Mesendoderm (in vitro differentiated cells): ENCODE results near the gene BIK.
A peak's percentile ranks its signal among the peaks of the same experiment; 100 is the strongest.

Experiments used
- DNase-seq: peaks from one replicate; pipeline ENCODE4 v3.0.0; 2013
- H2AK5ac ChIP-seq: 2 replicates; pipeline ENCODE4 v1.6.1; 2013; ENCODE audit warnings: low read length, inconsistent platforms
- H2BK120ac ChIP-seq: 2 replicates; pipeline ENCODE4 v1.6.1; 2013; ENCODE audit warnings: low read depth, mild to moderate bottlenecking, low read length, moderate library complexity, mixed read lengths
- H2BK15ac ChIP-seq: replicated peaks from 2 replicates; pipeline ENCODE4 v1.6.1; 2013; ENCODE audit warnings: low read depth, mild to moderate bottlenecking, moderate library complexity
- H2BK5ac ChIP-seq: 2 replicates; pipeline ENCODE4 v1.6.1; 2013; ENCODE audit warnings: low read length, inconsistent platforms
- H3K18ac ChIP-seq: 2 replicates; pipeline ENCODE4 v1.6.1; 2013; ENCODE audit warnings: mild to moderate bottlenecking, low read length, mixed read lengths
- H3K23ac ChIP-seq: one replicate; pipeline ENCODE4 v1.6.1; 2013; ENCODE audit warnings: low read length
- H3K27ac ChIP-seq: 2 replicates; pipeline ENCODE4 v1.5.1; 2013; ENCODE audit warnings: low read depth, mild to moderate bottlenecking, inconsistent platforms, low read length, moderate library complexity
- H3K27me3 ChIP-seq: 2 replicates; pipeline ENCODE4 v1.6.1; 2013; ENCODE audit warnings: low read length, control low read depth, mild to moderate bottlenecking, inconsistent platforms; ENCODE audit not compliant: insufficient read depth, poor library complexity
- H3K36me3 ChIP-seq: 2 replicates; pipeline ENCODE4 v1.6.1; 2013; ENCODE audit warnings: low read length, inconsistent platforms; ENCODE audit not compliant: control insufficient read depth, insufficient read depth
- H3K4ac ChIP-seq: one replicate; pipeline ENCODE4 v1.6.1; 2013; ENCODE audit warnings: low read depth, mild to moderate bottlenecking, low read length, moderate library complexity
- H3K4me1 ChIP-seq: 2 replicates; pipeline ENCODE4 v1.6.1; 2013; ENCODE audit warnings: low read depth, low read length, inconsistent platforms; ENCODE audit not compliant: control insufficient read depth
- H3K4me2 ChIP-seq: 2 replicates; pipeline ENCODE4 v1.6.1; 2013; ENCODE audit warnings: low read length
- H3K4me3 ChIP-seq: 2 replicates; pipeline ENCODE4 v1.5.1; 2013; ENCODE audit warnings: mild to moderate bottlenecking, low read length
- H3K56ac ChIP-seq: one replicate; pipeline ENCODE4 v1.6.1; 2013; ENCODE audit warnings: low read length
- H3K79me1 ChIP-seq: 2 replicates; pipeline ENCODE4 v1.6.1; 2013; ENCODE audit warnings: low read length, inconsistent platforms
- H3K79me2 ChIP-seq: 2 replicates; pipeline ENCODE4 v1.6.1; 2013; ENCODE audit warnings: mild to moderate bottlenecking, low read length; ENCODE audit not compliant: control insufficient read depth, insufficient read depth
- H3K9ac ChIP-seq: 2 replicates; pipeline ENCODE4 v1.6.1; 2013; ENCODE audit warnings: low read length, inconsistent platforms
- H4K5ac ChIP-seq: one replicate; pipeline ENCODE4 v1.6.1; 2013; ENCODE audit warnings: low read length
- H4K8ac ChIP-seq: one replicate; pipeline ENCODE4 v1.6.1; 2013; ENCODE audit warnings: low read depth, mild to moderate bottlenecking, control low read depth, low read length, moderate library complexity
- WGBS: extraction: QIAGEN DNeasy Blood & Tissue Kit; methylation state at CpG from one replicate; pipeline ENCODE4 v1.1.7; 2013; ENCODE audit warnings: low lambda C conversion rate, missing lambda C conversion rate; ENCODE audit not compliant: insufficient coverage; ENCODE audit errors: extremely low coverage; 5-methylcytosine and 5-hydroxymethylcytosine counted together

Gene BIK

GRCh38 chr22:43088984-43089717 lies 21.4 kb upstream of the BIK start, which contains the start of gene TTLL1:
Gene TTLL1, minus strand, starts transcription at chr22:43089391. Its CDS starts 13,805 bp downstream, at chr22:43075586.
- no peak within 1 kb of the TSS for H3K4ac ChIP-seq
- H3K4me1 ChIP-seq = no peaks in the 10 kb centered on the region
- H2AK5ac ChIP-seq = no peak within 1 kb of the TSS
- peak within 1 kb of the TSS; percentile 96 for H4K8ac ChIP-seq
- peak within 1 kb of the TSS; percentile 87 for H3K18ac ChIP-seq
- DNase-seq = peak; percentile 94
- no peak within 1 kb of the TSS for H3K27ac ChIP-seq
- H3K27me3 ChIP-seq = no peaks in the 10 kb centered on the region
- H2BK15ac ChIP-seq = no peak within 1 kb of the TSS
- peak within 1 kb of the TSS; percentile 82 for H3K4me2 ChIP-seq
- no peaks in the 10 kb centered on the region for H3K36me3 ChIP-seq
- H3K9ac ChIP-seq = peak within 1 kb of the TSS; percentile 80
- no peak within 1 kb of the TSS for H4K5ac ChIP-seq
- WGBS = no CpG with 5 or more reads among the region's 64 CpGs
- peak within 1 kb of the TSS; percentile 65 for H3K4me3 ChIP-seq
- H3K79me1 ChIP-seq = no peaks in the 10 kb centered on the region
- no peak within 1 kb of the TSS for H2BK5ac ChIP-seq
- peak within 1 kb of the TSS; percentile 94 for H3K56ac ChIP-seq
- H3K23ac ChIP-seq = peak within 1 kb of the TSS; percentile 57
- H3K79me2 ChIP-seq = no peaks in the 10 kb centered on the region
- no peak within 1 kb of the TSS for H2BK120ac ChIP-seq

- Histone ChIP-seq H3K23ac (no peak overlapping the region), H3K4ac (no peak overlapping the region), H3K56ac (no peak overlapping the region), H2BK5ac (no peak overlapping the region), H2BK15ac (no peak overlapping the region), H3K27ac (no peak overlapping the region), H2AK5ac (no peak overlapping the region), H2BK120ac (no peak overlapping the region), H3K79me2 (no peaks in the 10 kb centered on the region), H3K18ac (no peak overlapping the region), H3K27me3 (no peaks in the 10 kb centered on the region), H3K9ac (no peak overlapping the region), H3K79me1 (no peaks in the 10 kb centered on the region), H3K4me3 (no peak overlapping the region), H4K8ac (no peak overlapping the region), H3K4me2 (no peak overlapping the region), H3K4me1 (no peaks in the 10 kb centered on the region), H4K5ac (no peak overlapping the region), H3K36me3 (no peaks in the 10 kb centered on the region)
- no CpG with 5 or more reads among the region's 6 CpGs for WGBS
- peak; percentile 52 for DNase-seq
Observed at GRCh38 chr22:43090130-43090789, 20.3 kb upstream of the BIK start.

- Histone ChIP-seq H3K9ac (no peak overlapping the region), H3K36me3 (no peaks in the 10 kb centered on the region), H3K56ac (no peak overlapping the region), H3K4me2 (no peak overlapping the region), H4K8ac (no peak overlapping the region), H2BK15ac (no peak overlapping the region), H3K4me1 (no peaks in the 10 kb centered on the region), H3K27me3 (no peaks in the 10 kb centered on the region), H3K18ac (no peak overlapping the region), H3K27ac (no peak overlapping the region), H2AK5ac (no peak overlapping the region), H2BK5ac (no peak overlapping the region), H3K79me1 (no peaks in the 10 kb centered on the region), H2BK120ac (no peak overlapping the region), H3K4me3 (no peak overlapping the region), H3K79me2 (no peaks in the 10 kb centered on the region), H3K23ac (no peak overlapping the region), H3K4ac (no peak overlapping the region), H4K5ac (no peak overlapping the region)
- DNase-seq = no peak
- WGBS = no CpG with 5 or more reads among the region's 9 CpGs
Observed at GRCh38 chr22:43092085-43092484, 18.5 kb upstream of the BIK start.

DNA sequence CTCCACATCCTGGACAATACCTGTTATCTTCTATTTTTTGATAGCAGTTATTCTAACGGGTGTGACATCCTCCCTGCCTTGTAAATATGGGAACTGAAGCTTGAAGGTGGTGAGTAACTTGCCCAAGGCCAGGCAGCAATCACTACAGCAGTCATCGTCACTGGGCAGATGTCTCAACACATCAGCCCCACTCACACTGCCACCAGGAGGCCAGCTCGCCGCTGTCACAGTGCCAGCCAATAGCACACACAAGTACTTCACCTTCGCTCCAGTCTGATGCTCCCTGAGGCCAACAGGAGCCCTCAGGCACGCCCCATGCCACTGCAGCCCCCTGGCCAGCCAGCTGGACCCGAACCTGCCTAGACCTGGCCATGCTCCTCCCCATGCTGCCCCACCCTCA lies 16.5 kb upstream of the BIK start:
- no CpG with 5 or more reads among the region's 7 CpGs for WGBS
- Histone ChIP-seq H3K4me2 (no peak overlapping the region), H3K79me1 (no peaks in the 10 kb centered on the region)

GRCh38 chr22:43094551-43094950 lies 16.0 kb upstream of the BIK start:
- H3K27me3 ChIP-seq = no peaks in the 10 kb centered on the region
- no CpG with 5 or more reads among the region's 4 CpGs for WGBS

More for the DNA sequence above, 16.5 kb upstream of the BIK start:
- Histone ChIP-seq H3K79me2 (no peaks in the 10 kb centered on the region), H2BK5ac (no peak overlapping the region), H3K27me3 (no peaks in the 10 kb centered on the region), H3K4me1 (no peaks in the 10 kb centered on the region), H3K4me3 (no peak overlapping the region), H2BK120ac (no peak overlapping the region), H3K9ac (no peak overlapping the region), H3K27ac (no peak overlapping the region), H3K56ac (no peak overlapping the region), H3K36me3 (no peaks in the 10 kb centered on the region), H4K5ac (no peak overlapping the region), H3K4ac (no peak overlapping the region), H3K23ac (no peak overlapping the region), H3K18ac (no peak overlapping the region), H4K8ac (no peak overlapping the region), H2AK5ac (no peak overlapping the region), H2BK15ac (no peak overlapping the region)
- DNase-seq = peak; percentile 44

More at GRCh38 chr22:43094551-43094950, 16.0 kb upstream of the BIK start:
- Histone ChIP-seq H3K56ac (no peak overlapping the region), H3K27ac (no peak overlapping the region), H3K9ac (no peak overlapping the region), H3K79me2 (no peaks in the 10 kb centered on the region), H3K18ac (no peak overlapping the region), H3K23ac (no peak overlapping the region), H4K5ac (no peak overlapping the region), H3K4ac (no peak overlapping the region), H3K4me3 (no peak overlapping the region), H3K4me2 (no peak overlapping the region), H3K79me1 (no peaks in the 10 kb centered on the region), H2BK5ac (no peak overlapping the region), H2BK15ac (no peak overlapping the region), H3K4me1 (no peaks in the 10 kb centered on the region), H4K8ac (no peak overlapping the region), H2AK5ac (no peak overlapping the region), H2BK120ac (no peak overlapping the region), H3K36me3 (no peaks in the 10 kb centered on the region)
- no peak for DNase-seq
